CD4-positive, CD25-positive, alpha-beta regulatory T cell (primary cell): ENCODE results near the gene DUSP9. TPM values are rescaled to one million over a fixed set of nuclear protein-coding genes. Genes with fewer than 3 reads are reported as not detected.
"Not testable (repeated sequence)": the region's sequence is repeated elsewhere in the genome, so short reads cannot be mapped to it uniquely, and the experiment has no call there.

Experiments used
- ATAC-seq, 2 donors: fragments of 150-1000 bp; cut with Tn5 transposase; one replicate each; pipeline ENCODE4 v1.10.0; 2021; ENCODE audit warnings: low read depth in 2 of 2, moderate number of reproducible peaks in 2 of 2, moderate library complexity in 1 of 2
- DNase-seq, 3 donors: peaks; one replicate each; pipeline versions ENCODE4 v3.0.0 to v3.0.0-alpha.2; 2012 to 2022; ENCODE audit warnings: mixed read lengths in 1 of 3
- H3K27ac ChIP-seq: one replicate; pipeline ENCODE4 v1.7.0; 2013; ENCODE audit warnings: mild to moderate bottlenecking, low read length; ENCODE audit not compliant: insufficient read depth, poor library complexity, severe bottlenecking
- H3K27me3 ChIP-seq: one replicate; pipeline ENCODE4 v1.7.0; 2013; ENCODE audit warnings: low read length; ENCODE audit not compliant: control insufficient read depth, insufficient read depth
- H3K36me3 ChIP-seq: one replicate; pipeline ENCODE4 v1.7.0; 2013; ENCODE audit warnings: mild to moderate bottlenecking, low read length, moderate library complexity; ENCODE audit not compliant: control insufficient read depth, insufficient read depth
- H3K4me1 ChIP-seq: 2 replicates; pipeline ENCODE4 v1.7.0; 2013; ENCODE audit warnings: mild to moderate bottlenecking, low read length; ENCODE audit not compliant: insufficient read depth, control insufficient read depth, poor library complexity, severe bottlenecking
- H3K4me3 ChIP-seq: one replicate; pipeline ENCODE4 v1.7.0; 2013; ENCODE audit warnings: low read depth, mild to moderate bottlenecking, low read length, moderate library complexity
- H3K9me3 ChIP-seq, 2 experiments: 1 replicate in 1 of 2; 2 replicates in 1 of 2; pipeline ENCODE4 v1.7.0; 2013; ENCODE audit warnings: low read length in 2 of 2, mild to moderate bottlenecking in 1 of 2, moderate library complexity in 1 of 2; ENCODE audit not compliant: control insufficient read depth in 2 of 2
- H3K27ac Mint-ChIP-seq, 3 donors: one replicate each; pipeline ENCODE4 v1.8.0; 2020 to 2022; ENCODE audit warnings: mild to moderate bottlenecking in 3 of 3, mixed read lengths in 3 of 3, moderate library complexity in 2 of 3
- H3K27me3 Mint-ChIP-seq: one replicate; pipeline ENCODE4 v1.8.0; 2022; ENCODE audit warnings: mild to moderate bottlenecking, mixed read lengths
- H3K36me3 Mint-ChIP-seq: one replicate; pipeline ENCODE4 v1.8.0; 2020; ENCODE audit warnings: mixed read lengths
- H3K4me1 Mint-ChIP-seq, 4 donors: one replicate each; pipeline ENCODE4 v1.8.0; 2020 to 2022; ENCODE audit warnings: mixed read lengths in 4 of 4, mild to moderate bottlenecking in 1 of 4
- H3K4me3 Mint-ChIP-seq, 4 donors: one replicate each; pipeline ENCODE4 v1.8.0; 2020 to 2022; ENCODE audit warnings: mild to moderate bottlenecking in 4 of 4, mixed read lengths in 4 of 4, moderate library complexity in 3 of 4
- H3K9me3 Mint-ChIP-seq, 7 donors: one replicate each; pipeline ENCODE4 v1.8.0; 2020 to 2022; ENCODE audit warnings: mixed read lengths in 7 of 7, mild to moderate bottlenecking in 3 of 7, moderate library complexity in 2 of 7
- polyA plus RNA-seq, 4 donors: library from polyadenylated mRNA; unstranded; fragments of 300-500 nt; fragmentation: Illumina TruSeq; gene quantifications; one replicate each; pipeline ENCODE4 v1.2.3, GENCODE V29; 2021
- total RNA-seq: library from RNA; stranded (reverse); gene quantifications from one replicate; pipeline ENCODE4 v1.2.3, GENCODE V29; 2022

The DUSP9 gene
- total and polyA plus RNA-seq, 5 donors from 2014 or later = not detected

- H3K9me3 ChIP-seq = no peaks in the 10 kb centered on the region
- DNase-seq (no peak), ATAC-seq (no peak)
- Mint-ChIP-seq H3K9me3 (peaks cover 0 to 3% (median 0%) of the 10 kb centered on the region in 7 donors), H3K27ac (no peak overlapping the region), H3K4me1 (no peaks in the 10 kb centered on the region), H3K27me3 (peaks cover 5% of the 10 kb centered on the region), H3K36me3 (no peaks in the 10 kb centered on the region), H3K4me3 (no peak overlapping the region)
- no peaks in the 10 kb centered on the region for H3K36me3 ChIP-seq
- no peaks in the 10 kb centered on the region for H3K27me3 ChIP-seq
- H3K27ac ChIP-seq = no peak overlapping the region
- no peaks in the 10 kb centered on the region for H3K4me1 ChIP-seq
- no peak overlapping the region for H3K4me3 ChIP-seq
Measured at GRCh38 chrX:153681175-153681574, 34.2 kb downstream of the DUSP9 start.

- not testable (repeated sequence) for H3K36me3 Mint-ChIP-seq, H3K27me3 Mint-ChIP-seq, H3K4me3 Mint-ChIP-seq, H3K27ac Mint-ChIP-seq, H3K4me3 ChIP-seq, H3K9me3 Mint-ChIP-seq, H3K36me3 ChIP-seq, H3K27me3 ChIP-seq, ATAC-seq, H3K27ac ChIP-seq, H3K4me1 Mint-ChIP-seq, H3K4me1 ChIP-seq, DNase-seq, H3K9me3 ChIP-seq
Measured at GRCh38 chrX:153683486-153683885, 36.5 kb downstream of the DUSP9 start.

DNA sequence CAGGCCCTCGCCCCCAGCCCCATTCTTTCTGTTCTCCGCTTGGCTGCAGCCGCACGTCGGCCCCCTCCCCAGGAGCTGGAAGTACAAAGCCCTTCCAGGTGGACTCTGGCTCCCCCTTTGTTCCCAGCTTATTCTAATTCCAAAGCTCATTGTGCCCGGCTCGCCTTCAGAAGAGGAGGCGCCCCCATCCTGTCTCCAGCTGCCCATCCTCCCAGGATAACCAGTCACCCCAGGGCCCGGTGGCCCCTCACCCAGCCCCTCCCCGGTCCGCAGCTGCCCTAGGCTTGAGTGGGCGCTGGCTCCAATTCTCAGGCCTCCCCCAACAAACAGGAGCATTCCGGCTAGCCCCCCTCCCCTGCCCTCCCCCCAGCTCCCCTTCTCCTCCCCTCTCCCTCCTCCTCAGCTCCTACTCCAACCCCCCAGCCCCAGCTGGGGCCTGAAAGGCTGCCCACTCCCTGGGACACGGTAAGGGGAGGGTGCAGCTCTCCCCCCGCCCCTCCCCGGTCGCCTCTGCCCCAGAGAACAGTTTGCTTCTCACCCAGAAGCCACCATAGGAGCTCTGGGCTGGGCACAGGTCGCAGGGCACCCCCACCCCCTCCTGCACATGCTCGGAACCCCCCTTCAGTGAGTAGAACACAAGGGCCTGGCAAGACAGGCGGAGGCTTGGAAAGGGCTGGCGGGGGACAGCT is 37.6 kb downstream of the DUSP9 start:
- Mint-ChIP-seq H3K27me3 (peaks cover 10% of the 10 kb centered on the region), H3K4me1 (peaks cover 0 to 2% (median 0%) of the 10 kb centered on the region in 4 donors), H3K27ac (no peak overlapping the region), H3K4me3 (no peak overlapping the region), H3K9me3 (peaks cover 0 to 3% (median 0%) of the 10 kb centered on the region in 7 donors), H3K36me3 (no peaks in the 10 kb centered on the region)
- Histone ChIP-seq H3K4me3 (no peak overlapping the region), H3K27ac (no peak overlapping the region), H3K9me3 (no peaks in the 10 kb centered on the region), H3K27me3 (no peaks in the 10 kb centered on the region), H3K36me3 (no peaks in the 10 kb centered on the region), H3K4me1 (peaks cover 4% of the 10 kb centered on the region)
- DNase-seq (no peak), ATAC-seq (no peak)

- Histone ChIP-seq H3K4me1 (peaks cover 4% of the 10 kb centered on the region), H3K36me3 (no peaks in the 10 kb centered on the region), H3K27me3 (no peaks in the 10 kb centered on the region), H3K9me3 (no peaks in the 10 kb centered on the region), H3K4me3 (no peak overlapping the region), H3K27ac (no peak overlapping the region)
- ATAC-seq = no peak
- H3K27ac Mint-ChIP-seq = no peak overlapping the region
- H3K9me3 Mint-ChIP-seq = peaks cover 0 to 3% (median 0%) of the 10 kb centered on the region in 7 donors
- H3K4me3 Mint-ChIP-seq = no peak overlapping the region
- no peaks in the 10 kb centered on the region for H3K36me3 Mint-ChIP-seq
- H3K27me3 Mint-ChIP-seq = peaks cover 11% of the 10 kb centered on the region
- DNase-seq = no peak
- H3K4me1 Mint-ChIP-seq = peaks cover 0 to 2% (median 0%) of the 10 kb centered on the region in 4 donors
Measured at GRCh38 chrX:153685156-153685536, 38.1 kb downstream of the DUSP9 start.

- ATAC-seq = no peak
- Histone ChIP-seq H3K36me3 (no peaks in the 10 kb centered on the region), H3K27me3 (no peaks in the 10 kb centered on the region), H3K4me3 (no peak overlapping the region), H3K27ac (no peak overlapping the region), H3K9me3 (no peaks in the 10 kb centered on the region), H3K4me1 (peaks cover 4% of the 10 kb centered on the region)
- H3K27ac Mint-ChIP-seq = no peak overlapping the region
- H3K27me3 Mint-ChIP-seq = peaks cover 10% of the 10 kb centered on the region
- DNase-seq = no peak
- no peaks in the 10 kb centered on the region for H3K36me3 Mint-ChIP-seq
- peak overlapping the region in 1 of 4 donors; percentile 19 for H3K4me3 Mint-ChIP-seq
- peaks cover 0 to 2% (median 0%) of the 10 kb centered on the region in 4 donors for H3K4me1 Mint-ChIP-seq
- peaks cover 0 to 3% (median 0%) of the 10 kb centered on the region in 7 donors for H3K9me3 Mint-ChIP-seq
Measured at GRCh38 chrX:153685751-153686696, 39.0 kb downstream of the DUSP9 start.

GRCh38 chrX:153686711-153687110 is 39.7 kb downstream of the DUSP9 start:
- H3K4me3 ChIP-seq = no peak overlapping the region
- H3K4me1 ChIP-seq = peaks cover 4% of the 10 kb centered on the region
- Mint-ChIP-seq H3K36me3 (no peaks in the 10 kb centered on the region), H3K9me3 (peaks cover 0 to 3% (median 0%) of the 10 kb centered on the region in 7 donors), H3K4me3 (peak overlapping the region in 1 of 4 donors; percentile 19), H3K27me3 (peaks cover 13% of the 10 kb centered on the region), H3K27ac (no peak overlapping the region), H3K4me1 (peaks cover 0 to 2% (median 0%) of the 10 kb centered on the region in 4 donors)
- no peaks in the 10 kb centered on the region for H3K27me3 ChIP-seq
- DNase-seq = no peak
- H3K27ac ChIP-seq = no peak overlapping the region
- H3K36me3 ChIP-seq = no peaks in the 10 kb centered on the region
- H3K9me3 ChIP-seq = no peaks in the 10 kb centered on the region
- no peak for ATAC-seq

DNA sequence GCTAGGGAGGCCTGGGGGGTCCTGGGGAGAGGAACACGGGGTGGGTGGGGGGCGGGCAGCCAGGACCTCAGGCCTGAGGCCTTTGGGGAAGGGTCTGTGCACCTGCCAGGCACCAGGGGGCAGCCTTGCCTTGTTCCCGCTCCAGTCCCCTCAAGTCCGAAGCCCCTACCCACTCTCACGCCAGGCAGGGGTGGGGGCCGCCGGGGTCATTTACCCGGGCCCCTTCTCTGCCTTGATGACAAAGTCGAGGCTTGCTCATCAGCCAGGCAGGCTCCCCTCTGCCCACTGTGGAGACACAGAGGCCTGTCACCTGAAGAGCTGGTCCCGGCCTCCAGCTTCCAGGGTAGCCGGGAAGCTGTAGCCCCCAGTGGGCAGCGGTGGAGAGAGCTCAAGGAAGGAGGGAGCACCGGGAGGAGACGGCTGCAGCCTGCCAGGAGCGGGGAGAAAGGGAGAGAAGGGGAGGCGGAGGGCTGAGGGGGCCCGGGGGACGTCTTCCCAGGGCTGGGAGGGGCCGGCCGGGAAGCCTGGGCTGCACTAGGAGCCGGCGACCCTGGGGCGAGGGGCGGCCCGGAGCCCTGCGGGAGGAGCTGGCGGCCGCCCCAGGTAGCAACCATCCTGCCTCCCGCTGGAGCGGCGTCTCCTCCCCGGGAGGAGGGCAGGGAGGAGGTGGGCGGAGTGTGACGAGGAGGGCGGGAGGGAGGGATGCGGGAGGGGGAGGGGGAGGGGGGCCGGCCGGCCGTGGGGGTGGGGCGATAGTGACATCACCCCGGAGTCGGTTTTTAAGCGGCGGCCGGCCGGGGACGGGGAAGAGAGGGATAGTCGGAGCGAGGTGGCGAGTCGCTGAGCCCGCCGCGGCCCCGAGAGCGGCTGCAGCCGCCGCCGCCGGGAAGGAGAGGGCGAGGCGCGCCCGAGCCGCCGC is 40.4 kb downstream of the DUSP9 start, which contains the start of gene SLC6A8:
Gene SLC6A8, plus strand, starts transcription at position 806 of the 919 bp plus-strand sequence. CDS start 649 bp downstream, outside the sequence.
- peak; percentile 11 to 33 for ATAC-seq
- Histone ChIP-seq H3K4me1 (peaks cover 4% of the 10 kb centered on the region), H3K4me3 (no peak within 1 kb of the TSS), H3K27ac (no peak within 1 kb of the TSS), H3K9me3 (no peaks in the 10 kb centered on the region), H3K36me3 (no peaks in the 10 kb centered on the region), H3K27me3 (no peaks in the 10 kb centered on the region)
- Mint-ChIP-seq H3K4me1 (peaks cover 0 to 2% (median 0%) of the 10 kb centered on the region in 4 donors), H3K27ac (no peak within 1 kb of the TSS), H3K27me3 (peaks cover 13% of the 10 kb centered on the region), H3K36me3 (no peaks in the 10 kb centered on the region), H3K4me3 (peak within 1 kb of the TSS in 3 of 4 donors; percentile 79 to 84 (median 83)), H3K9me3 (peaks cover 0 to 3% (median 0%) of the 10 kb centered on the region in 7 donors)
- DNase-seq = peak; percentile 5 to 30 (median 29)
